ENCODE measurements around the gene DHX40.
"Not testable (repeated sequence)": the region's sequence is repeated elsewhere in the genome, so short reads cannot be mapped to it uniquely, and the experiment has no call there.

The DHX40 gene

DNA sequence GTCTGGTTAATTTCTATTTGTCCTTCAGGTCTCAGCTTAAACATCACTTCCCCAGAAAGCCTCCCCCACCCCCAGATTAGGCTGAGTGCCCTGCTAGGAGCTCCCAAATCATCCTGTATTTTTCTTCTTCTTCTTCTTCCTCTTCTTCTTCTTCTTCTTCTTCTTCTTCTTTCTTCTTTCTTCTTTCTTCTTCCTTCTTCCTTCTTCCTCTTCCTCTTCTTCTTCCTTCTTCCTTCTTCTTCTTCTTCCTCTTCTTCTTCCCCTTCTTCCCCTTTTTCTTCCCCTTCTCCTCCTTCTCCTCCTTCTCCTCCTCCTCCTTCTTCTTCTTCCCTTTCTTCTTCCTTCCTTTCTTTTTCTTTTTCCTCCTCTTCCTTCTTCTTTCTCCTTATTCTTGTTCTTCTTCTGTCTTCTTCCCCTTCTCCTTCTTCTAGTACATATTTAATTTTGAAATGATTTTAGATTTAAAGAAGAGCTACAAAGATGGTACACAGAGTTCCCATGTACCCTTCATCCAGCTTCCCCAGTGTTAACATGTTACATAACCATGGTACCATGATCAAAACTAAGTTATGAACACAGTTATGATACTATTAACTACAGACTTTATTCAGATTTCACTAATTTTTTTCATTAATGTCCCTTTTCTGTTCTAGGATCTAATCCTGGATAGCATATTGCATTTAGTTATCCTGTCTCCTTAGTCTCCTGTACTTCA is 27.1 kb upstream of the DHX40 start:
- in situ Hi-C loops (cut with MboI; ENCODE audit: low sequenced_read_pairs, unreplicated experiment) = no loop called here
- TF ChIP-seq, protein P1, sequence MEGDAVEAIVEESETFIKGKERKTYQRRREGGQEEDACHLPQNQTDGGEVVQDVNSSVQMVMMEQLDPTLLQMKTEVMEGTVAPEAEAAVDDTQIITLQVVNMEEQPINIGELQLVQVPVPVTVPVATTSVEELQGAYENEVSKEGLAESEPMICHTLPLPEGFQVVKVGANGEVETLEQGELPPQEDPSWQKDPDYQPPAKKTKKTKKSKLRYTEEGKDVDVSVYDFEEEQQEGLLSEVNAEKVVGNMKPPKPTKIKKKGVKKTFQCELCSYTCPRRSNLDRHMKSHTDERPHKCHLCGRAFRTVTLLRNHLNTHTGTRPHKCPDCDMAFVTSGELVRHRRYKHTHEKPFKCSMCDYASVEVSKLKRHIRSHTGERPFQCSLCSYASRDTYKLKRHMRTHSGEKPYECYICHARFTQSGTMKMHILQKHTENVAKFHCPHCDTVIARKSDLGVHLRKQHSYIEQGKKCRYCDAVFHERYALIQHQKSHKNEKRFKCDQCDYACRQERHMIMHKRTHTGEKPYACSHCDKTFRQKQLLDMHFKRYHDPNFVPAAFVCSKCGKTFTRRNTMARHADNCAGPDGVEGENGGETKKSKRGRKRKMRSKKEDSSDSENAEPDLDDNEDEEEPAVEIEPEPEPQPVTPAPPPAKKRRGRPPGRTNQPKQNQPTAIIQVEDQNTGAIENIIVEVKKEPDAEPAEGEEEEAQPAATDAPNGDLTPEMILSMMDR (IDR thresholded peaks at IDR 0.05; ENCODE audit: borderline replicate concordance, control extremely low read depth, extremely low read depth, insufficient read depth, missing control alignments) = no peak

DNA sequence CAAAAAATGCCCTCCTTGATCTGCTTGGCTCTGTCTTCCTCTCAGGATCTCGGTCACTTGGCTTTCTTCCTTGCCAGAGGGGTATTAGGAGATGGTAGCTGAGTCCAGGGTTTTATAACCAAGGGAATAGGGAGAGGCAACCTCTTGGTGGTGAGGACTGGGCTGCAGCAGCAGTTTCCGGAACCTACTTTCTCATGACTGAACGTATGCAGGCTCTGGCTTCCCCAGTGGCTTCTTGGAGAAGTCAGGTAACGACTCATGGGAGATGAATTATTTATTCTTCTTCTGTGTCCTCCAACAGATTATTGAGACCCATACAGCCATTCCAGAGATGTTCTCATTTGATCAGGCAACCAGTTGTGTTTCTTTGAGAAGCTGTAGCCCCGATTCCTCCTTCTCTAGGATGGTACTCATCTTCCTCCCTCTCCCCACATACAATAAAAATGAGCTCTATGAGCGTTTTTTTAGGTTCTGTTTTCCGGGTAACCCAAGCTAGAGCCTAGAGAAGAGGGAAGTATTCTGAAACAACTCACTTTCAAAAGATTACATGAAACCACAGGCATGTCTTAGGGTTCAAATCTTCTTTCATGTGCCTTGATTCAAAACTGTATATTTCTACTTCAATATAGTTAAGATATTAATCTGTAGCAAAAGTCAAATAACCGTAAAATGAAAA is 22.3 kb upstream of the DHX40 start:
- no peak for DNase-seq (ENCODE audit: low spot score)
- in situ Hi-C loops (cut with MboI; ENCODE audit: low sequenced_read_pairs, unreplicated experiment) = no loop called here
- TF ChIP-seq, protein P1 (IDR thresholded peaks at IDR 0.05; ENCODE audit: borderline replicate concordance, control extremely low read depth, extremely low read depth, insufficient read depth, missing control alignments) = no peak

More for the DNA sequence above, 27.1 kb upstream of the DHX40 start:
- DNase-seq (ENCODE audit: low spot score) = no peak

DNA sequence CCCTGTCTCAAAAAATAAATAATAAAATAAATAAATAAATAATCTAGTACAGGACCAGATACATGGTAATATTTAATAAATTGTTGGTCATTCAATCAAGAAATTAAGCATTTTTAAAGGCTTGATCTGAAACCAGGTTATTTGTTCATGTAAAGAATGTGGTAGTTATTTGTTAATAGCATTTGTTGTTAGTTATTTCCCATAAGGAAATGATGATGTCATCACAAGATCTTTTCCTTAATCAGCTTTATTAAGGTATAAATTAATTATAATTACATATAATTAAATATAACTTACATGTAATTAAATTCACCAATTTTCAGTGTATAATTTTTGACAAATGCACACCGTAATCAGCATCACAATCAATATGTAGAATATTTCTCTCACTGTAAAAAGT is 19.5 kb upstream of the DHX40 start:
- DNase-seq (ENCODE audit: low spot score) = no peak
- in situ Hi-C loops (cut with MboI; ENCODE audit: low sequenced_read_pairs, unreplicated experiment) = no loop called here
- TF ChIP-seq, protein P1 (IDR thresholded peaks at IDR 0.05; ENCODE audit: borderline replicate concordance, control extremely low read depth, extremely low read depth, insufficient read depth, missing control alignments) = no peak

DNA sequence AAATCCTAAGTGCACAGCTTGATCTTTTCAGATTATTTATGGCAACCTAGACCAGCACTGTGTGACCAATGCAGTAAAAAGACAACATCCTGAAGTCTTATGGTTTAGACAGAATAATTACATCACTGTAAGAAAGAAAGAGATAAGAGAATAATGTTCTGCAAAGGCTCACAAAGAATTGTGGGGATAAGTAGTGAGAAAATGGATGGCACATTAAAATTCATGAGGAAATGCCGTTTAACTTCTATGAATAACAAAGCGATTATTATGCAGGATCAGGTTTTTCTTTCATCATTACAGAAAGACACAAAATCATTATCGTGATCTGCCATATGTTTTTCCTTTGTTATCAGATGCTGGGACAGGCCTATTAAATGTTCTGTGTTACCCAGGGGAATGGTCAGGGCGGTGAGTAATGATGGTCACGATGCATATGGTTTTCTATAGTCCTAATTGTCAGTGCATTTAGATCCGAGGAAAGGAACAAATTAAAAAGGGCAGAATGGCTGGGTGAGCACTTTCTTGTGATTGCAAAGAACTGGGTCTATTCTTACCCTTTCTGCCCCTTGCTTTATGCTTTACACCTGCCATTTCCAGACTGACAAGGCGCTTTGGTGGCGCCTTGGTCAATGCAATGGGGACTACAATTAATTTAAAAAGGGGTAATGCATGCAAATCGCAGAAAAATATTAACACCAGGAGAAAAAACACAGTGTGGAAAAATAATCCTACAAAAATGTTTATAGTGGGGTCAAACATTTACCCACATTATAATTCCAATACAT is 18.1 kb upstream of the DHX40 start:
- in situ Hi-C loops (cut with MboI; ENCODE audit: low sequenced_read_pairs, unreplicated experiment) = no loop called here
- TF ChIP-seq, protein P1 (IDR thresholded peaks at IDR 0.05; ENCODE audit: borderline replicate concordance, control extremely low read depth, extremely low read depth, insufficient read depth, missing control alignments) = no peak
- DNase-seq (ENCODE audit: low spot score) = no peak

DNA sequence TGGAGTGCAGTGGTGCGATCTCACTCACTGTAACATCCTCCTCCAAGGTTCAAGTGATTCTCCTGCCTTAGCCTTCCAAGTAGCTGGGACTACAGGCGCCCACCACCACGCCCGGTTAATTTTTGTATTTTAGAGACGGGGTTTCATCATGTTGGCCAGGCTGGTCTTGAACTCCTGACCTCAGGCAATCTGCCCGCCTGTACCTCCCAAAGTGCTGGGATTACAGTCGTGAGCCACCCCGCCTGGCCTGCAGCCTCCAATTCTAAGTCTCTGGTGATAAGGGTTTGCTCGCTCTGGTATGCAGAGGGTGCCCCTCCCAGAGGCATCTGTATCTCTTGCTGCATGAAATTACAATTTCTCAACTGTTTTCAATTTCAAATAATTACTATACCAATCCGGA is 16.4 kb upstream of the DHX40 start:
- DNase-seq (ENCODE audit: low spot score); in situ Hi-C loops (cut with MboI; ENCODE audit: low sequenced_read_pairs, unreplicated experiment): not testable (repeated sequence)

DNA sequence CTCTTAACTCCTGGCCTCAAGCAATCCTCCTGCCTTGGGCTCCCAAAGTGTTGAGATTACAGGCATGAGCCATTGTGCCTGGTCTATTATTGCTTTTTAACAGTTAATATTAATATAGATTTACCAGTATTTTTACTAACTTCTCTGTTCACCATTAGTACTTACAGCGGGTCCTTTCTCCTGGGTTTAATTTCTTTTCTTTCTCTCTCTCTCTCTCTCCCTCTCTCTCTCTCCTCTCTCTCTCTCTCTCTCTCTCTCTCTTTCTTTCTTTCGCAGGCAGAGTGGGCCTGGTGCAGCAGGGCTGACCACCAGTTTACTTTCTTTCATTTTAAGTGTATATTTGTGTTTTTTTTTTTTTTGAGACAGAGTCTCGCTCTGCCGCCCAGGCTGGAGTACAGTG is 14.7 kb upstream of the DHX40 start:
- TF ChIP-seq, protein P1 (IDR thresholded peaks at IDR 0.05; ENCODE audit: borderline replicate concordance, control extremely low read depth, extremely low read depth, insufficient read depth, missing control alignments) = no peak
- in situ Hi-C loops (cut with MboI; ENCODE audit: low sequenced_read_pairs, unreplicated experiment) = no loop called here
- no peak for DNase-seq (ENCODE audit: low spot score)

DNA sequence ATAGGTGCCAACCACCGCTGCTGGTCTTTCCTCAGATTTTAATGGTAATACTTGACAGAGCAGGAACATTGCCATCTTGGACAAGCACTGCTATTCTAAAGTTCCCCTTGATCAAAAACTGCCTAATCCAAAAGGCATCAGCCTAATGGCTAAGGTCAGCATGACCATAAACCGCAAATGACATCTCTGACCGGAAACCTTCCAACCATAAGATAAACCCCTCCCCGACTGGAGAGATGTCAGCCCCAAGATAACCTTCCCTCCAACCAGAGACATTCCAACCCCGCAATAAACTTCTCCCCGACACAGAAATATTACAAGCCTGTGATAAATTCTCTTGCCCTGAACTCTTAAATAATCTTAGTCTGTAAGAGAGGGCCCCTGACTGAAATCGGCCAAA is 7.4 kb upstream of the DHX40 start:
- no peak for DNase-seq (ENCODE audit: low spot score)
- in situ Hi-C loops (cut with MboI; ENCODE audit: low sequenced_read_pairs, unreplicated experiment) = no loop called here
- TF ChIP-seq, protein P1 (IDR thresholded peaks at IDR 0.05; ENCODE audit: borderline replicate concordance, control extremely low read depth, extremely low read depth, insufficient read depth, missing control alignments) = no peak
